IPS-11a (cell line): ENCODE results near the gene CLTRN.
"Not testable (repeated sequence)": the region's sequence is repeated elsewhere in the genome, so short reads cannot be mapped to it uniquely, and the experiment has no call there.

Experiments
- H3K4me3 ChIP-seq: one replicate; pipeline ENCODE4 v1.5.1; 2013; ENCODE audit warnings: low read depth, low read length, control low read depth

Gene CLTRN

GRCh38 chrX:15653961-15654360 is 10.6 kb downstream of the CLTRN start:
- H3K4me3 ChIP-seq: no peak overlapping the region

GRCh38 chrX:15647510-15647909 is 17.1 kb downstream of the CLTRN start:
- not testable (repeated sequence) for H3K4me3 ChIP-seq

DNA sequence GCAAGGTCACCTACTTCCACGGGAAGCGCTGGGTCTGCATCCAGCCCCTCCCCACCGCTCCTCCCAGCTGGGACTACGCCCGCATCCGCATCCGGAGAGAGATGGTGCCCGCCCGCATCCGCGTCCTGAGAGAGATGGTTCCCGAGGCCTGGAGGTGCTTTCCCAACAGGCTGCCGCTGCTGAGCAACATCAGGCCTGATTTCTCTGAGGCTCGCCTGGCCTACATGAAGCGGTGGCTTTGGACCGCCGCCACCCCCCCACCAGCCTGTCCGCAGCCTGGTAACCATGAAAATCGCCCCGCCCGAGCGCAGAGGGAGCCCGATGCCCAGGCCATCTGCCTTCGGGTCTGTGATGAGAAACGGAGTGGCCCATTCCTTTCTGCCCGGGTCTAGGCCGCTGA is 18.1 kb downstream of the CLTRN start:
- no peak overlapping the region for H3K4me3 ChIP-seq

GRCh38 chrX:15646031-15646430 is 18.6 kb downstream of the CLTRN start:
- H3K4me3 ChIP-seq: no peak overlapping the region

DNA sequence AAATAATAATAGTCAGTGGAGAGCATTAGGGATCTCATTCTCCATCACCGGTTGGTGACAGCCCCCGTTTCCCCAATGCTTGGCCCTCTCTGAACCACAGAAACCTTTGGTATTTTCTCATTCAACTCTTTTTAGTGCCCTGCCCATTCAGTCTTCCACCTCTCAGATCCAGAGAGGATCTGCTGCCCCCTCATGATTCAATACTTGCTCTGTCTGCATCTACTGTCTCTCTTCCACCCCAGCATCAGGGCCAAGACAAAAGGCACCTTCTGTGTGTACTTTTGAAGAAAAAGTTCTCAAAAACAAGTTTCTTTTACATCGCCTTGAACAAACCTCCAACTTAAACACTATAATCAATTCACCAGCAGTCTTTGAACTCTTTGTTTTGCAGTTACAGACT is 19.3 kb downstream of the CLTRN start:
- H3K4me3 ChIP-seq: no peak overlapping the region

DNA sequence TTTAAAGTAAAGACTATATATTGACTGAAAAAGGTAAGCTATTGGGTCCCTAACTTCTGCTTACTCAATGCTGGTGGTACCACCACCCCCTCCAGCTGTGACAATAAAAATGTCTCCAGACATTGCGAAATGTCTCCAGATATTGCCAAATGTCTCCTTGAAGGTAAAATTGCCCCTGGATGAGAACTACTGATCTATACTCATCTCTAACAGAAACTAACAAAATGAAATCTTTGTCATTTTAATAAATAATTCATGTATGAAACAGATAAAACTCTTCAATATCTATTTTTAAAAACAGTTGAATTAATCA is 20.1 kb downstream of the CLTRN start:
- no peak overlapping the region for H3K4me3 ChIP-seq

DNA sequence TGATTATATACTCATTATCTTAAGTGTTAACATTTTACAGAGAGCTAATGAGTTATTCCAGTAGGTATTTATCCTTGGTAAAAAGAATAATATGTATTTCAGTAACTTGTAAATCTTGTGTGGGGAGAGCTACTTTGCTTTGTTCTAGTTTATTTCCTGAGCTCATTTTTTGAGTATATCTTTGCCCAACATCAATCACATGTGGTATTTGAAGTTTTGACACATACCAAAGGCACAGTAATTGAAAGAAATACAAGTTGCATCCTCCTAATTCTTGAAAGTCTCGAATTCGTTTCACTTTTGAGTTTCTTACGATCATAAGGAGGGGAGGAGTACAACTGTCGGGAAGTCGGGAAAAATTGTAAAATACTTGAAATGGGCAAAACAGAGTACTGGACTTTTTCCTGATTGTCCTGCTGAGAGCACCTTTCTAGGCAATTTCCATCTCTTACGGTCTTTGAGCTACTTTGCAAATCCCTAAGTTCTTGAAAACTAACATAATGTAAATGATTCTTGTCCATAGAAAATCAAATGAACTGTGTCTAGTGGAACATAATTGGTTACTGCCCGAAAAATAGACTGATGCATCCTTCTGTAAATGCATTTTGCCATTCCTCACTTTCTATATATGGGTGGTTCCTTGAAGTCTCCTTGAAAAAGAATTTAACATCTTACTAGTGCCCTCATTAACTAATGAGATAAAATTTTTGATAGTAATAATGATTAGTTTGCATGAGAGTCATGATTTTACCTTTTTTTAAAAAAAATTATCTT is 20.6 kb downstream of the CLTRN start:
- H3K4me3 ChIP-seq: no peak overlapping the region

- H3K4me3 ChIP-seq: no peak overlapping the region
Observed at GRCh38 chrX:15631637-15632036, 33.0 kb downstream of the CLTRN start.

GRCh38 chrX:15623054-15623453 is 41.6 kb downstream of the CLTRN start:
- no peak overlapping the region for H3K4me3 ChIP-seq

- H3K4me3 ChIP-seq: no peak overlapping the region
Observed at GRCh38 chrX:15619053-15619755, 45.4 kb downstream of the CLTRN start.

GRCh38 chrX:15617111-15617510 is 47.5 kb downstream of the CLTRN start:
- no peak overlapping the region for H3K4me3 ChIP-seq

- no peak overlapping the region for H3K4me3 ChIP-seq
Observed at GRCh38 chrX:15616531-15616930, 48.1 kb downstream of the CLTRN start.

DNA sequence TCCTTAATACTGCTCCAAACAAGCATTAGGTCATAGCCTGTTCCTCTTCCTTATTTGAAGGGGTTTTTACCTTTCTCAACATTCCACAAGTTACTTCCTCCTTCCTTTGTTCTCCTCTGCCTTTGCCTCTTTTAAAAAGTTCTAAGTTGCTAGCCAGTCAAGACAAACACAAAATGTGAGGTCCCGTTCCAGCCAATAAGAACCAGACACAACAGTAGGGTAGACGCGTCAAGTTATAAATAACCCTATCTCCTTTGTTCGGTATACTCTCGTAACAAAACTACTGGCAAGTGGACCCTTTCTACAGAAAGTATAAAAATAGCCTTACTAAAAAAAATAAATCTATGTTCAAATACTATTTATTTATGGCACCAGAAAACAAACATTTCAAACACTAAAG is 57.5 kb downstream of the CLTRN start:
- no peak overlapping the region for H3K4me3 ChIP-seq

DNA sequence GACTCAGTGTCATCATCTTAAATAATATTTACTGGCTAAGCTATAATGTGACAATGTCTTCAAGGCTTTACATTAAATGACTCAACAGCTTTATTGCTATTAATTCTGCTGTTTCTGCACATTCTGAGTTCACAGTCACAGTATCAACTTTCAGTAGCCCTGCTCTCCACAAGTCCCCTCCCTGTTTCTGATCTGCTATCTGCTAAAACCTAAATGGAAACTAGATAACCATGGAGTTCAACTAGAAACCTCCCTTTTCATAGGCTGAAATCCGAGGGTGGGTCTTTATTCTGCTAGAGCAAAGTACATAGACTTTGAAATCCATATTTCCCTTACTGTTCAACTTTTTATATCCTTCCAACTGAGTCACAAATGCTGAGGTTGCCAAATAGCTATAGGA is 58.5 kb downstream of the CLTRN start:
- H3K4me3 ChIP-seq: no peak overlapping the region

DNA sequence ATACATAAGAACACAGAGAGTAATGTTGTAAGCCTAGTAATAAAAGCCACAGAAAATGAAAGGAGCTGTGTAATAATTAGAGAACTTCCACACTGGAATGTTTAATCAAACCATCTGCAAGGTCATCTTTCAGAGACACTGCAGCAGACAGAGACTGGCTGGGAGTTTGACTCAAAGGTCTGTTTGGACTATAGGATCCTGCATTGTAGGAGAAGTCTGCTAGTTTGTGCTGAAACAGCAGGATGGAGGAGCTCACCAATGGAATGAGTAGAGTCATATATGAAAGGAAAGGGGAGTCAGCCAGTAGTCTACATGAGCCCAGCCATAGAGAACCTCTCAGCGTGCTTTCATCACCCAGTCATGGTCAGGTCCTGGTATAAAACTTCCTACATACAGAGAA is 59.4 kb downstream of the CLTRN start:
- H3K4me3 ChIP-seq: no peak overlapping the region

DNA sequence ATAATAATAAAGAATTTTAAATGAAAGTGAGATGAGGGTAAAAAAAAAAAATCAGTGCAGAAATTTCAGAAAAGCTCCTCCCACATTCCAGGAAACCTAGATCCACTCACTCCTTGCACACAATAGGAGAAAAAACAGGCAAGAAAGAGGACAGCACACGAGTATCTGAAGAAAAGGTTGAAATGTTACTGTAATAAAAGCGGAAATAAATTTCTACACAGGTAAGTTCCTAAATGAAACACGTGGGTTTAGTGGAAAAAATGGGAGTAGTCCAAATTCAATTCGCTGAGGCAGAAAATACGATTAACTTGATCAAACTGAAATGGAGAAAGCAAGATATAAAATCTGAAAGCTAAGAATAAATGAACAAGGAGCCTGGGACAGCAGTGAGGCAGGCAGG is 61.8 kb downstream of the CLTRN start:
- H3K4me3 ChIP-seq: no peak overlapping the region

- H3K4me3 ChIP-seq: no peak overlapping the region
Observed at GRCh38 chrX:15601932-15602331, 62.7 kb downstream of the CLTRN start.

- H3K4me3 ChIP-seq: no peak within 1 kb of the TSS
Observed at GRCh38 chrX:15600745-15601144, 63.9 kb downstream of the CLTRN start, which contains the start of gene ACE2. TSS of gene ACE2 (minus strand) at chrX:15600960. CDS start at chrX:15600911, 49 bp downstream.

DNA sequence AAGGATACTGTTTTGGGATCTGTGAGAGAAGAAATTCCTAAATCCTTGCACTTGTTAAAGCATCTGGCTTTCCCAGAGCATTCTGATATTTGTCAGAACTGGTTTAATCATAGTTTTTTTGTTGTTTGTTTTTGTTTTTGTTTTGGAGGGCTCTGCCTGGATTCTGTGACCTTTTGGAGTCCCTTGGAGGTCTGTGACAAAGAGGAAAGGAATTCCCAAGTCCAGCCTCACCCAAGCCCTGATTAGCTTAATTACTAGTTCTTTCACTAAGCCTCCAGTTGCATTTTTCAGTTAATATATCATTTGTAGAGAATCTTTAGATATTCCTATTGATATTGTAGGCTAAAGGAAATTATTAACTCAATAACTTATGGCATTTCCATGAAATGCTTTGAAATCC is 64.6 kb downstream of the CLTRN start:
- no peak overlapping the region for H3K4me3 ChIP-seq

- H3K4me3 ChIP-seq: no peak overlapping the region
Observed at GRCh38 chrX:15599461-15599860, 65.1 kb downstream of the CLTRN start.

DNA sequence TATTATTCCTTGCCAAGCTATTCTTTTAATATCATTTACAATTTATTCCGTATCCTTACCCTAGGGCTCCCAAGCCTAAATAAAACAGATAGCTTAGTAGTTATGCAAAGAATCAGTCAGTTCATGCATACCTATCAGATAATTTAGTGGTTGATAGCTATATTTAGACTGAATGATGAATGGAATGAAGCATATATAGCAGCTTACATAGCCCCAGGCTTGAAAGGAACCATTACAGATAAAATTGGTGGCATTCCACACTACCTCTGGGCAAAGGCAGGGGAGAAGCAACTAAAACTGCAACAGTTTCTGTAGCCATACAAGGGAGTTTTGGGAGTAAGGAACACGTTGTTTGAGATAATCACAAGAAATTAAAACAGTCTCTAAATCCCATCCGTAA is 66.6 kb downstream of the CLTRN start:
- H3K4me3 ChIP-seq: no peak overlapping the region

GRCh38 chrX:15594371-15594770 is 70.2 kb downstream of the CLTRN start:
- no peak overlapping the region for H3K4me3 ChIP-seq
